Hepatocyte (in vitro differentiated cells): Measurements from ENCODE around the gene GAS6. TPM values are rescaled to one million over a fixed set of nuclear protein-coding genes. Genes with fewer than 3 reads are reported as not detected.

ENCODE experiments used
- DNase-seq: peaks from one replicate; pipeline ENCODE4 v3.0.0-alpha.2; 2016; ENCODE audit warnings: low spot score
- H2AFZ ChIP-seq: fragments of 200-600 bp; sonication (generic); 2 replicates; pipeline ENCODE4 v1.6.0; 2016; ENCODE audit warnings: antibody characterized with exemption, mild to moderate bottlenecking
- H3K27ac ChIP-seq: fragments of 200-600 bp; sonication (generic); 2 replicates; pipeline ENCODE4 v1.5.1; 2016; ENCODE audit warnings: mild to moderate bottlenecking
- H3K27me3 ChIP-seq: fragments of 200-600 bp; sonication (generic); 2 replicates; pipeline ENCODE4 v1.6.1; 2016
- H3K36me3 ChIP-seq: fragments of 200-600 bp; sonication (generic); replicated peaks from 2 replicates; pipeline ENCODE4 v1.5.1; 2016; ENCODE audit warnings: low read depth; ENCODE audit not compliant: insufficient read depth
- H3K4me1 ChIP-seq: fragments of 200-600 bp; sonication (generic); 2 replicates; pipeline ENCODE4 v1.5.1; 2016; ENCODE audit warnings: mild to moderate bottlenecking, moderate library complexity; ENCODE audit not compliant: insufficient read depth
- H3K4me2 ChIP-seq: fragments of 200-600 bp; sonication (generic); 2 replicates; pipeline ENCODE4 v1.6.0; 2016
- H3K4me3 ChIP-seq: fragments of 200-600 bp; sonication (generic); 2 replicates; pipeline ENCODE4 v1.5.1; 2016; ENCODE audit warnings: mild to moderate bottlenecking
- H3K79me2 ChIP-seq: fragments of 200-600 bp; sonication (generic); 2 replicates; pipeline ENCODE4 v1.6.0; 2017; ENCODE audit warnings: mild to moderate bottlenecking
- H3K9me2 ChIP-seq: fragments of 200-600 bp; sonication (generic); replicated peaks from 2 replicates; pipeline ENCODE4 v1.6.0; 2017; ENCODE audit warnings: mild to moderate bottlenecking; ENCODE audit not compliant: insufficient read depth
- H3K9me3 ChIP-seq: fragments of 200-600 bp; sonication (generic); 2 replicates; pipeline ENCODE4 v1.5.1; 2016; ENCODE audit warnings: low read depth, mild to moderate bottlenecking
- H4K20me1 ChIP-seq: fragments of 200-600 bp; sonication (generic); 2 replicates; pipeline ENCODE4 v1.6.0; 2016; ENCODE audit warnings: mild to moderate bottlenecking; ENCODE audit not compliant: insufficient read depth, poor library complexity, severe bottlenecking
- EZH2 ChIP-seq: fragments of 200-600 bp; sonication (generic); IDR thresholded peaks from 2 replicates; pipeline ENCODE4 v1.6.1; 2016; ENCODE audit warnings: antibody characterized with exemption, mild to moderate bottlenecking, borderline replicate concordance
- EZH2phosphoT487 ChIP-seq: fragments of 200-600 bp; sonication (generic); IDR thresholded peaks from one replicate; pipeline ENCODE4 v1.6.1; 2018; ENCODE audit warnings: antibody characterized with exemption, mild to moderate bottlenecking, low read depth, moderate library complexity; ENCODE audit not compliant: unreplicated experiment, severe bottlenecking
- WGBS: methylation state at CpG from one replicate; pipeline ENCODE4 v1.1.6; 2016; ENCODE audit warnings: low lambda C conversion rate; ENCODE audit errors: missing lambda C conversion rate; 5-methylcytosine and 5-hydroxymethylcytosine counted together
- polyA plus RNA-seq: library from polyadenylated mRNA; unstranded; fragments of >200 nt; fragmentation: Nextera tagmentation; extraction: Ambion mirVana; gene quantifications from 2 replicates; pipeline ENCODE4 v1.2.1, GENCODE V29; 2016
- total RNA-seq: library from RNA; depleted of rRNA; stranded (reverse); fragments of >200 nt; gene quantifications from 2 replicates; pipeline ENCODE4 v1.2.3, GENCODE V29; 2014
- TF ChIP-seq, protein P1 (sequence below): fragments of 200-600 bp; sonication (generic); IDR thresholded peaks from 2 replicates; pipeline ENCODE4 v1.5.1; 2016; ENCODE audit warnings: antibody characterized with exemption, mild to moderate bottlenecking; ENCODE audit not compliant: poor library complexity

GAS6 gene
- total and polyA plus RNA-seq, 2 experiments from 2014 or later, result 70.0 to 146 TPM

DNA sequence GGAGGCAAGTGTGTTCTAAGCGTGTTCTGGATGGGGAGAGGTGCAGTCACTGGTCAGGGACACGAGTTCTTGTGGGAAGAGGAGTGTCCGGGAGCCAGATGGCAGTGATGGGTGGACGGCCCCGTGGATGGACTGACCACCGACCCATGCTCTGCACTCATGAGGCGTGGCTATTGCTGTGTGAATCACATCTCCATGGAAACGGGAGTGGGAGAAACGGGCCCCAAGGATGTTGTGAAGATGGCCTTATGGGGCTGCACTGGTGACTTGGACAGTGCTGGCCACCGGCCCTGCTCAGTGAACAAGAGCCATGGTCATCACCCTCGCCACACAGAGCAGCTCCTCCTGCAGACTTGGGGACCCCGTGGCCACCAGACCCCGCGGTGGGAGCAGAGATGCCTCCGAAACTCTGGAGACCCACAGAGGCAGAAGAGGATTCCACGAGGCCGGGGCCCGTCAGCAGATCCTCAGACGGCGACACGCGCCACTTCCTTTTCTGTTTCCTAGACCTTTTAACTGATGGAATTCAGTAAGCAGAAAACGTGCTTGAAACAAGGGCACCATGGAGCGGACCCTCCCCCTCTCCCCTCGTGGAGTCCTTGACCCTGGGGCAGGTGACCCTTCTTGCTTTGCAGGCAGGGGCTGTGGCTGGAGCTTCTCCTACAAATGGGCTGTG, 47.5 kb downstream of the GAS6 start:
- Histone ChIP-seq H3K9me2 (no peaks in the 10 kb centered on the region), H3K27ac (no peak overlapping the region), H4K20me1 (no peaks in the 10 kb centered on the region), H3K4me1 (peaks cover 18% of the 10 kb centered on the region), H3K27me3 (no peaks in the 10 kb centered on the region), H3K9me3 (no peaks in the 10 kb centered on the region), H3K4me2 (no peak overlapping the region), H2AFZ (no peak overlapping the region), H3K36me3 (no peaks in the 10 kb centered on the region), H3K79me2 (no peaks in the 10 kb centered on the region), H3K4me3 (no peak overlapping the region)
- WGBS, result 83% methylated on average over 25 of the region's 25 CpGs
- TF ChIP-seq EZH2, result no peak
- TF ChIP-seq EZH2phosphoT487, result no peak
- TF ChIP-seq, protein P1, sequence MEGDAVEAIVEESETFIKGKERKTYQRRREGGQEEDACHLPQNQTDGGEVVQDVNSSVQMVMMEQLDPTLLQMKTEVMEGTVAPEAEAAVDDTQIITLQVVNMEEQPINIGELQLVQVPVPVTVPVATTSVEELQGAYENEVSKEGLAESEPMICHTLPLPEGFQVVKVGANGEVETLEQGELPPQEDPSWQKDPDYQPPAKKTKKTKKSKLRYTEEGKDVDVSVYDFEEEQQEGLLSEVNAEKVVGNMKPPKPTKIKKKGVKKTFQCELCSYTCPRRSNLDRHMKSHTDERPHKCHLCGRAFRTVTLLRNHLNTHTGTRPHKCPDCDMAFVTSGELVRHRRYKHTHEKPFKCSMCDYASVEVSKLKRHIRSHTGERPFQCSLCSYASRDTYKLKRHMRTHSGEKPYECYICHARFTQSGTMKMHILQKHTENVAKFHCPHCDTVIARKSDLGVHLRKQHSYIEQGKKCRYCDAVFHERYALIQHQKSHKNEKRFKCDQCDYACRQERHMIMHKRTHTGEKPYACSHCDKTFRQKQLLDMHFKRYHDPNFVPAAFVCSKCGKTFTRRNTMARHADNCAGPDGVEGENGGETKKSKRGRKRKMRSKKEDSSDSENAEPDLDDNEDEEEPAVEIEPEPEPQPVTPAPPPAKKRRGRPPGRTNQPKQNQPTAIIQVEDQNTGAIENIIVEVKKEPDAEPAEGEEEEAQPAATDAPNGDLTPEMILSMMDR, result no peak
- no peak for DNase-seq

DNA sequence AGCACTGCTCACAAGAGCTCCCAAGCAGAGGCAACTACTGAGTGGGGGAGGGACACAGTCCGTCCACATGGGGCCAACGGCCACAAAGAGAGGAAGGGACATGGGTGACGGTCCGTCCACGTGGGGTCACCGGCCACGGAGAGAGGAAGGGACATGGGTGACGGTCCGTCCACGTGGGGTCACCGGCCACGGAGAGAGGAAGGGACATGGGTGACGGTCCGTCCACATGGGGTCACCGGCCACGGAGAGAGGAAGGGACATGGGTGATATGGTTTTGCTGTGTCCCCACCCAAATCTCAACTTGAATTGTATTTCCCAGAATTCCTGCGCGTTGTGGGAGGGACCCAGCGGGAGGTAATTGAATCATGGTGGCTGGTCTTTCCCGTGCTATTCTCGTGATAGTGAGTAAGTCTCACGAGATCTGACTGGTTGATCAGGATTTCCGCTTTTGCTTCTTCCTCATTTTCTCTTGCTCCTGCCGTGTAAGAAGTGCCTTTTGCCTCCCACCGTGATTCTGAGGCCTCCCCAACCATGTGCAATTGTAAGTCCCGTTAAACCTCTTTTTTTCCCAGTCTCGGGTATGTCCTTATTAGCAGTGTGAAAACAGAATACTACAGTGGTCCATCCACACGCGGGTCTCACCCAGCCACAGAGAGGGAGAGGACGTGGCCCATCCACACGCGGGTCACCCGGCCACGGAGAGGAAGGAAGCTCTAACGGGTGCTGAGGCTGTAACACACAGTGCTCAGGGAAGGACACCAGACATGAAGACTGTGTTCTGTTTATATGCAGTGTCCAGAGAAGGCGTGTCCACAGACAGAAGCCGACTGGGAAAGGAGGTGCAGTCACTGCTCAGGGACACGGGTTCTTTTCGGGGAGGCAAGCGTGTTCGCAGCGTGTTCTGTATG, 48.5 kb downstream of the GAS6 start:
- TF ChIP-seq, protein P1, result no peak
- TF ChIP-seq EZH2 (no peak), EZH2phosphoT487 (no peak)
- Histone ChIP-seq H3K4me2 (no peak overlapping the region), H3K9me3 (no peaks in the 10 kb centered on the region), H2AFZ (no peak overlapping the region), H3K79me2 (no peaks in the 10 kb centered on the region), H3K4me1 (peaks cover 12% of the 10 kb centered on the region), H4K20me1 (no peaks in the 10 kb centered on the region), H3K27ac (no peak overlapping the region), H3K27me3 (no peaks in the 10 kb centered on the region), H3K4me3 (no peak overlapping the region), H3K9me2 (no peaks in the 10 kb centered on the region), H3K36me3 (no peaks in the 10 kb centered on the region)
- WGBS, result 91% methylated on average over 42 of the region's 42 CpGs
- no peak for DNase-seq

DNA sequence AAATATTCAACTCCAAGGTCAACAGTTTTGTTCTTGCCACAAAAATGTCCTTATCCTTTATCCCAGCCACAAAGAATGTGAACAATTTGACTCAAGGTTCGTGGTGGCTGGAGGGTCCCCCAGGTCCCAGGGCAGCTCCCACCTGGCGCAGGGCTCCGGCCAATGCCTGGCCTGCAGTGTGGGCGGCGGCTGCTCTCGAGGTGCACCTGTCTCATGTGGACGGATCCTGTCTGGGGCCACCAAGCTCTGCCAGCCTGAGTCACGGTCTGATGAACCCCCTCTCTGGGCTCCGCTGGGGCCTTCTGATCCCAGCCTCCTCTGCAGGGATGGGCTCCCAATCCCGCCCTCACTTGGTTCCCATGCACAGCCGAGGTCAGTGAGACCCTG, 49.4 kb downstream of the GAS6 start:
- H3K4me1 ChIP-seq, result peaks cover 10% of the 10 kb centered on the region
- no peaks in the 10 kb centered on the region for H3K36me3 ChIP-seq
- H3K9me3 ChIP-seq, result no peaks in the 10 kb centered on the region
- no peaks in the 10 kb centered on the region for H3K9me2 ChIP-seq
- no peak overlapping the region for H3K27ac ChIP-seq
- no peaks in the 10 kb centered on the region for H3K79me2 ChIP-seq
- DNase-seq, result no peak
- TF ChIP-seq, protein P1, result no peak
- no peak for TF ChIP-seq EZH2phosphoT487
- no peak for TF ChIP-seq EZH2
- H3K27me3 ChIP-seq, result no peaks in the 10 kb centered on the region
- no peak overlapping the region for H3K4me3 ChIP-seq
- H3K4me2 ChIP-seq, result no peak overlapping the region
- no peak overlapping the region for H2AFZ ChIP-seq
- 76% methylated on average over 11 of the region's 11 CpGs for WGBS
- no peaks in the 10 kb centered on the region for H4K20me1 ChIP-seq
